COLO829 (cell line): ENCODE measurements around the gene MALSU1.
"Not testable (repeated sequence)": the region's sequence is repeated elsewhere in the genome, so short reads cannot be mapped to it uniquely, and the experiment has no call there.

Experiments
- DNase-seq: peaks from one replicate; pipeline ENCODE4 v3.0.0; 2012; ENCODE audit warnings: low spot score

The MALSU1 gene

GRCh38 chr7:23285657-23286646 is 13.2 kb upstream of the MALSU1 start:
- DNase-seq: no peak

- no peak for DNase-seq
Measured at GRCh38 chr7:23287612-23288011, 11.5 kb upstream of the MALSU1 start.

GRCh38 chr7:23290993-23291392 is 8.1 kb upstream of the MALSU1 start:
- DNase-seq: no peak

- no peak for DNase-seq
Measured at GRCh38 chr7:23291957-23292560, 7.1 kb upstream of the MALSU1 start.

GRCh38 chr7:23292623-23293022 is 6.5 kb upstream of the MALSU1 start:
- no peak for DNase-seq

- DNase-seq: no peak
Measured at GRCh38 chr7:23293500-23294073, 5.6 kb upstream of the MALSU1 start.

- DNase-seq: no peak
Measured at GRCh38 chr7:23294549-23295400, 4.4 kb upstream of the MALSU1 start.

GRCh38 chr7:23295401-23295697 is 3.8 kb upstream of the MALSU1 start:
- DNase-seq: no peak

- DNase-seq: peak; percentile 55
Measured at GRCh38 chr7:23298141-23298881, 828 bp upstream of the MALSU1 start.

- DNase-seq: no peak
Measured at GRCh38 chr7:23299770-23300300, 696 bp downstream of the MALSU1 start.

GRCh38 chr7:23306936-23307521 is 7.9 kb downstream of the MALSU1 start:
- no peak for DNase-seq

- no peak for DNase-seq
Measured at GRCh38 chr7:23308754-23309153, 9.6 kb downstream of the MALSU1 start.

- DNase-seq: not testable (repeated sequence)
Measured at GRCh38 chr7:23312141-23312540, 13.0 kb downstream of the MALSU1 start.

- no peak for DNase-seq
Measured at GRCh38 chr7:23315366-23315765, 16.2 kb downstream of the MALSU1 start.

- DNase-seq: no peak
Measured at GRCh38 chr7:23331132-23331531, 32.0 kb downstream of the MALSU1 start.

- no peak for DNase-seq
Measured at GRCh38 chr7:23332193-23332592, 33.1 kb downstream of the MALSU1 start.

GRCh38 chr7:23332910-23333612 is 33.9 kb downstream of the MALSU1 start:
- DNase-seq: no peak

GRCh38 chr7:23333671-23334246 is 34.6 kb downstream of the MALSU1 start:
- DNase-seq: peak; percentile 79

- DNase-seq: peak; percentile 98
Measured at GRCh38 chr7:23334482-23335056, 35.4 kb downstream of the MALSU1 start.
